ENCODE measurements around the gene HTR1B. TPM values are rescaled to one million over a fixed set of nuclear protein-coding genes. Genes with fewer than 3 reads are reported as not detected.

The HTR1B gene
- total RNA-seq, 1 experiment from 2014 or later = not detected

GRCh38 chr6:77457720-77458349, 5.5 kb downstream of the HTR1B start:
- H2AFZ ChIP-seq (ENCODE audit: low read length) = no peak overlapping the region
- H3K9ac ChIP-seq (ENCODE audit: low read length) = no peak overlapping the region
- DNase-seq = peak; percentile 62
- no peaks in the 10 kb centered on the region for H3K27me3 ChIP-seq (ENCODE audit: low read length)
- H4K20me1 ChIP-seq (ENCODE audit: low read length) = no peaks in the 10 kb centered on the region
- no peaks in the 10 kb centered on the region for H3K9me2 ChIP-seq (replicated peaks; ENCODE audit: low read length)
- H3K4me1 ChIP-seq (ENCODE audit: insufficient read depth, low read length) = peaks cover 3% of the 10 kb centered on the region
- no TSS peak for BruUV-seq (replicated peaks)
- ChIA-PET CTCF (no interaction called here), POLR2A (ENCODE audit: unreplicated experiment) (no interaction called here)
- no peaks in the 10 kb centered on the region for H3K36me3 ChIP-seq (ENCODE audit: low read depth, low read length)
- intact Hi-C loops (cut with micrococcal nuclease) = loop anchor here (1.0 to 10.0 kb wide), 5 partner anchors 213 to 1566 kb away; no protein-coding TSS in a partner anchor
- H3K79me2 ChIP-seq (ENCODE audit: low read length) = no peaks in the 10 kb centered on the region
- no peaks in the 10 kb centered on the region for H3F3A ChIP-seq (ENCODE audit: low read length, unreplicated experiment)
- no peak overlapping the region for H3K4me3 ChIP-seq (ENCODE audit: low read length)
- H3K9me3 ChIP-seq (ENCODE audit: low read length) = no peaks in the 10 kb centered on the region
- TF ChIP-seq, protein P1, sequence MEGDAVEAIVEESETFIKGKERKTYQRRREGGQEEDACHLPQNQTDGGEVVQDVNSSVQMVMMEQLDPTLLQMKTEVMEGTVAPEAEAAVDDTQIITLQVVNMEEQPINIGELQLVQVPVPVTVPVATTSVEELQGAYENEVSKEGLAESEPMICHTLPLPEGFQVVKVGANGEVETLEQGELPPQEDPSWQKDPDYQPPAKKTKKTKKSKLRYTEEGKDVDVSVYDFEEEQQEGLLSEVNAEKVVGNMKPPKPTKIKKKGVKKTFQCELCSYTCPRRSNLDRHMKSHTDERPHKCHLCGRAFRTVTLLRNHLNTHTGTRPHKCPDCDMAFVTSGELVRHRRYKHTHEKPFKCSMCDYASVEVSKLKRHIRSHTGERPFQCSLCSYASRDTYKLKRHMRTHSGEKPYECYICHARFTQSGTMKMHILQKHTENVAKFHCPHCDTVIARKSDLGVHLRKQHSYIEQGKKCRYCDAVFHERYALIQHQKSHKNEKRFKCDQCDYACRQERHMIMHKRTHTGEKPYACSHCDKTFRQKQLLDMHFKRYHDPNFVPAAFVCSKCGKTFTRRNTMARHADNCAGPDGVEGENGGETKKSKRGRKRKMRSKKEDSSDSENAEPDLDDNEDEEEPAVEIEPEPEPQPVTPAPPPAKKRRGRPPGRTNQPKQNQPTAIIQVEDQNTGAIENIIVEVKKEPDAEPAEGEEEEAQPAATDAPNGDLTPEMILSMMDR (conservative IDR thresholded peaks at IDR 0.05; ENCODE audit: low read depth, low read length) = peak; percentile 61
- TF ChIP-seq EZH2phosphoT487 (IDR thresholded peaks at IDR 0.05; ENCODE audit: borderline replicate concordance, low read length) = no peak
- no peak for TF ChIP-seq EZH2 (IDR thresholded peaks at IDR 0.05; ENCODE audit: low read length, unreplicated experiment)
- no peak overlapping the region for H3K4me2 ChIP-seq (ENCODE audit: low read length)
- no peak overlapping the region for H3K27ac ChIP-seq (ENCODE audit: low read length)
- ATAC-seq = peak; percentile 59; the same call in 1 of the 2 replicates

DNA sequence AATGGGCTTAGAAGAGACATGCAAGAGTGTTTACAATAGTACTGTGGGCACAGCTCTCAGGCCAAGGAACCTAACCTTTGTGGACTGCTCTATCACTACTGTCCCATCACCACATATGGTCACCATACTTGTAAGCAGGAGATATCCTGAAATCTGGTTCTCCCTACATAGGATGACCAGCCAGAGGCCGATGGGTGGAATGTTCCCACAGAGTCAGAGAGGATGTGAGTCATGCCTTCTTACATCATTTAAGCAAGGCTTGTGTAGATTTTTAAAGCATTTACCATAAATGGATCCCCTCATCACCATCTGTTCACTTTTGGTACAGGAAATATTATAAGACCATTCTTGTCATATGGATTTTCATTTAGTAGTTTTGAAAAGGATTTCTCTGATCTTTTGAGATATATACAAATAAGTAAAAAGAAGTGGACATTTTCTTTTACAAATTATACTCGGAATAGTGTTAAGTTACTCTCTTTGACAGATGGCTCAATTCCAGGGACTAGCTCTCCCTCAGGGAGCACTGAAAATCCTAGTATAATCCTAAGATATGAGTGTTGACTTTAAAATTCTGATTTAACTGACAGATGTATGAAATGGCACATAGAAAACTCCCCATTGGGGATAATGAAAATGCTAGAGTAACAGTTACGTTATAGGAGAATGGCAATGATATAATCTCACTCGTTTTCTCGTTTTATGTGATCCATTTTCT, 6.6 kb downstream of the HTR1B start:
- H4K20me1 ChIP-seq (ENCODE audit: low read length) = no peaks in the 10 kb centered on the region
- H3K4me3 ChIP-seq (ENCODE audit: low read length) = no peak overlapping the region
- ChIA-PET POLR2A (ENCODE audit: unreplicated experiment) (no interaction called here), CTCF (no interaction called here)
- H3K9me2 ChIP-seq (replicated peaks; ENCODE audit: low read length) = no peaks in the 10 kb centered on the region
- DNase-seq (peak; percentile 58), ATAC-seq (peak; percentile 33; the same call in 1 of the 2 replicates)
- H3K27me3 ChIP-seq (ENCODE audit: low read length) = no peaks in the 10 kb centered on the region
- no peak overlapping the region for H2AFZ ChIP-seq (ENCODE audit: low read length)
- H3K9me3 ChIP-seq (ENCODE audit: low read length) = no peaks in the 10 kb centered on the region
- TF ChIP-seq, protein P1 (conservative IDR thresholded peaks at IDR 0.05; ENCODE audit: low read depth, low read length) = no peak
- TF ChIP-seq EZH2phosphoT487 (IDR thresholded peaks at IDR 0.05; ENCODE audit: borderline replicate concordance, low read length) = no peak
- no peak for TF ChIP-seq EZH2 (IDR thresholded peaks at IDR 0.05; ENCODE audit: low read length, unreplicated experiment)
- no peak overlapping the region for H3K4me2 ChIP-seq (ENCODE audit: low read length)
- intact Hi-C loops (cut with micrococcal nuclease) = loop anchor here (1.0 to 10.0 kb wide), 5 partner anchors 212 to 1564 kb away; no protein-coding TSS in a partner anchor
- no peaks in the 10 kb centered on the region for H3K79me2 ChIP-seq (ENCODE audit: low read length)
- H3K9ac ChIP-seq (ENCODE audit: low read length) = no peak overlapping the region
- H3K36me3 ChIP-seq (ENCODE audit: low read depth, low read length) = no peaks in the 10 kb centered on the region
- H3F3A ChIP-seq (ENCODE audit: low read length, unreplicated experiment) = no peaks in the 10 kb centered on the region
- H3K4me1 ChIP-seq (ENCODE audit: insufficient read depth, low read length) = peaks cover 3% of the 10 kb centered on the region
- H3K27ac ChIP-seq (ENCODE audit: low read length) = no peak overlapping the region; the same call in 1 of the 2 replicates
- no TSS peak for BruUV-seq (replicated peaks)

GRCh38 chr6:77455271-77455670, 8.0 kb downstream of the HTR1B start:
- intact Hi-C loops (cut with micrococcal nuclease) = loop anchor here (5.0 to 10.0 kb wide), 4 partner anchors 210 to 1563 kb away; no protein-coding TSS in a partner anchor
- H3K9me3 ChIP-seq (ENCODE audit: low read length) = no peaks in the 10 kb centered on the region
- H2AFZ ChIP-seq (ENCODE audit: low read length) = no peak overlapping the region
- no TSS peak for BruUV-seq (replicated peaks)
- H3K27ac ChIP-seq (ENCODE audit: low read length) = no peak overlapping the region
- no peak overlapping the region for H3K4me2 ChIP-seq (ENCODE audit: low read length)
- no peaks in the 10 kb centered on the region for H3K36me3 ChIP-seq (ENCODE audit: low read depth, low read length)
- peaks cover 3% of the 10 kb centered on the region for H3K4me1 ChIP-seq (ENCODE audit: insufficient read depth, low read length)
- POLR2A ChIA-PET (ENCODE audit: unreplicated experiment) = no interaction called here
- no peaks in the 10 kb centered on the region for H4K20me1 ChIP-seq (ENCODE audit: low read length)
- no peaks in the 10 kb centered on the region for H3K27me3 ChIP-seq (ENCODE audit: low read length)
- no peaks in the 10 kb centered on the region for H3F3A ChIP-seq (ENCODE audit: low read length, unreplicated experiment)
- DNase-seq = no peak
- ATAC-seq = no peak
- no peak overlapping the region for H3K9ac ChIP-seq (ENCODE audit: low read length)
- H3K9me2 ChIP-seq (replicated peaks; ENCODE audit: low read length) = no peaks in the 10 kb centered on the region
- H3K79me2 ChIP-seq (ENCODE audit: low read length) = no peaks in the 10 kb centered on the region
- no peak overlapping the region for H3K4me3 ChIP-seq (ENCODE audit: low read length)
- CTCF ChIA-PET = no interaction called here
- TF ChIP-seq, protein P1 (conservative IDR thresholded peaks at IDR 0.05; ENCODE audit: low read depth, low read length) = no peak
- no peak for TF ChIP-seq EZH2phosphoT487 (IDR thresholded peaks at IDR 0.05; ENCODE audit: borderline replicate concordance, low read length)
- TF ChIP-seq EZH2 (IDR thresholded peaks at IDR 0.05; ENCODE audit: low read length, unreplicated experiment) = no peak
